Measurements from ENCODE around the gene CD69.

DNA sequence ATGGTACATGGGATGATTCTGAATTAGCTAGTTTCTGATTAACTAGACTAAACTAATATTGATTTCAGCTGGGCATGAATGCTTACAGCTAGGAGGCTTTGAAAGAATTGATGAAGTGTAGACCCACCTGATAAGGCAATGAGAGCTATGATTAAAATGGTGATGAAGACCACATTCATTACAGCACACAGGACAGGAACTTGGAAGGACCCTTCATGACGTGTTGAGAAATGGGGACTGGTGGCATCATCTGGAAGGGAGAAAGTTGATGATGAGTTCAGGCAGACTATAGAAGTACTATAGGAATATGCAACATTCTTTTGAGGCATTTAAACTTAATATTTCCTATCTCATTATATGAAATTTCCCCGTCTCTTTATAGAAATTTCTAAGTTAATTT lies 4.5 kb downstream of the CD69 start:
- TF ChIP-seq, protein P1, sequence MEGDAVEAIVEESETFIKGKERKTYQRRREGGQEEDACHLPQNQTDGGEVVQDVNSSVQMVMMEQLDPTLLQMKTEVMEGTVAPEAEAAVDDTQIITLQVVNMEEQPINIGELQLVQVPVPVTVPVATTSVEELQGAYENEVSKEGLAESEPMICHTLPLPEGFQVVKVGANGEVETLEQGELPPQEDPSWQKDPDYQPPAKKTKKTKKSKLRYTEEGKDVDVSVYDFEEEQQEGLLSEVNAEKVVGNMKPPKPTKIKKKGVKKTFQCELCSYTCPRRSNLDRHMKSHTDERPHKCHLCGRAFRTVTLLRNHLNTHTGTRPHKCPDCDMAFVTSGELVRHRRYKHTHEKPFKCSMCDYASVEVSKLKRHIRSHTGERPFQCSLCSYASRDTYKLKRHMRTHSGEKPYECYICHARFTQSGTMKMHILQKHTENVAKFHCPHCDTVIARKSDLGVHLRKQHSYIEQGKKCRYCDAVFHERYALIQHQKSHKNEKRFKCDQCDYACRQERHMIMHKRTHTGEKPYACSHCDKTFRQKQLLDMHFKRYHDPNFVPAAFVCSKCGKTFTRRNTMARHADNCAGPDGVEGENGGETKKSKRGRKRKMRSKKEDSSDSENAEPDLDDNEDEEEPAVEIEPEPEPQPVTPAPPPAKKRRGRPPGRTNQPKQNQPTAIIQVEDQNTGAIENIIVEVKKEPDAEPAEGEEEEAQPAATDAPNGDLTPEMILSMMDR (IDR thresholded peaks at IDR 0.05): no peak
- TF ChIP-seq EP300 (IDR thresholded peaks at IDR 0.05): no peak
